ENCODE data around the gene CCDC200.
"Not testable (repeated sequence)": the region's sequence is repeated elsewhere in the genome, so short reads cannot be mapped to it uniquely, and the experiment has no call there.

DNA sequence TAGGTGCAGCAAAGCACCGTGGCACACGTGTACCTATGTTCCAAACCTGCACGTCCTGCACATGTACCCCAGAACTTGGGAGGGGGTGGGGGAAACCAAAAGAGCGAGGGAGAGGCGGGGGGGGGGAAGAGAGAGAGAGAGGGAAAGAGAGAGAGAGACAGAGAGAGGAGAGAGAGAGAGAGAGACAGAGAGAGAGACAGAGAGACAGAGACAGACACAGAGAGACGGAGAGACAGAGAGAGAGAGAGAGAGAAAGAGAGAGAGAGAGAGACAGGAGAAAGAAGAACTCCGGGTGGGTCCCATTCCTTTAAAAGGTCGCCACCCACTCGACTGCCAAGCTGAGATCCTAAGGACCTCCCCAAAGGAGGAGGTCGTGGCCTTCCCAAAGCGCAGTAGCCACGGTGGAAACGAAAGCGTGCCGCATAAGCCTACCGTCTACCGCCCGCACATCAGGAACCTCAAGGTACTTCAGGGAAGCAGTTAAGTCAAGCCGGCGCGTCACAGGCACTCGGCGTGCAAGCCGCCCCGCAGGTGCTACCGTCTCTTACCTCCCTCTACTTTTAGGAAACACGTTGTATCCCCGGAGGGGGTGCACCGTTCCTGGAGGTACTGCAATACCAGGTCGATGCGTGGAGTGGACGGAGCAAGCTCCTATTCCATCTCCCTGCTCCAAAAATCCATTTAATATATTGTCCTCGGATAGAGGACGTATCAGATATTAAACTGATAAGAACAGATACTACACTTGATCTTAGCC, 12.4 kb upstream of the CCDC200 start:
- TF ChIP-seq, protein P1, sequence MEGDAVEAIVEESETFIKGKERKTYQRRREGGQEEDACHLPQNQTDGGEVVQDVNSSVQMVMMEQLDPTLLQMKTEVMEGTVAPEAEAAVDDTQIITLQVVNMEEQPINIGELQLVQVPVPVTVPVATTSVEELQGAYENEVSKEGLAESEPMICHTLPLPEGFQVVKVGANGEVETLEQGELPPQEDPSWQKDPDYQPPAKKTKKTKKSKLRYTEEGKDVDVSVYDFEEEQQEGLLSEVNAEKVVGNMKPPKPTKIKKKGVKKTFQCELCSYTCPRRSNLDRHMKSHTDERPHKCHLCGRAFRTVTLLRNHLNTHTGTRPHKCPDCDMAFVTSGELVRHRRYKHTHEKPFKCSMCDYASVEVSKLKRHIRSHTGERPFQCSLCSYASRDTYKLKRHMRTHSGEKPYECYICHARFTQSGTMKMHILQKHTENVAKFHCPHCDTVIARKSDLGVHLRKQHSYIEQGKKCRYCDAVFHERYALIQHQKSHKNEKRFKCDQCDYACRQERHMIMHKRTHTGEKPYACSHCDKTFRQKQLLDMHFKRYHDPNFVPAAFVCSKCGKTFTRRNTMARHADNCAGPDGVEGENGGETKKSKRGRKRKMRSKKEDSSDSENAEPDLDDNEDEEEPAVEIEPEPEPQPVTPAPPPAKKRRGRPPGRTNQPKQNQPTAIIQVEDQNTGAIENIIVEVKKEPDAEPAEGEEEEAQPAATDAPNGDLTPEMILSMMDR (IDR thresholded peaks at IDR 0.05), result not testable (repeated sequence)
- not testable (repeated sequence) for TF ChIP-seq POLR2AphosphoS5 (IDR thresholded peaks at IDR 0.05)
